Nephron (organoid): ENCODE measurements around the gene TXNL4B.

Experiments
- H3K27ac Mint-ChIP-seq, 3 experiments: 2 replicates each; pipeline ENCODE4 v1.8.0; 2020; ENCODE audit warnings: mixed read lengths in 3 of 3, mild to moderate bottlenecking in 2 of 3, moderate library complexity in 1 of 3
- H3K27me3 Mint-ChIP-seq: 2 replicates; pipeline ENCODE4 v1.8.0; 2021; ENCODE audit warnings: low read depth, mild to moderate bottlenecking, moderate library complexity, mixed read lengths
- H3K36me3 Mint-ChIP-seq: 2 replicates; pipeline ENCODE4 v1.8.0; 2020; ENCODE audit warnings: low read depth, mixed read lengths
- H3K4me1 Mint-ChIP-seq: 2 replicates; pipeline ENCODE4 v1.8.0; 2020; ENCODE audit warnings: mixed read lengths
- H3K4me3 Mint-ChIP-seq, 3 experiments: 2 replicates each; pipeline ENCODE4 v1.8.0; 2020; ENCODE audit warnings: mild to moderate bottlenecking in 3 of 3, mixed read lengths in 3 of 3, moderate library complexity in 2 of 3
- H3K9me3 Mint-ChIP-seq: 2 replicates; pipeline ENCODE4 v1.8.0; 2020; ENCODE audit warnings: mixed read lengths
- TF ChIP-seq, protein P1 (sequence below), 3 experiments: fragments of 200-600 bp; sonication (generic); IDR thresholded peaks; one replicate each; pipeline ENCODE4 v1.5.0; 2021; ENCODE audit warnings: antibody characterized with exemption in 3 of 3; ENCODE audit not compliant: unreplicated experiment in 3 of 3

TXNL4B gene

DNA sequence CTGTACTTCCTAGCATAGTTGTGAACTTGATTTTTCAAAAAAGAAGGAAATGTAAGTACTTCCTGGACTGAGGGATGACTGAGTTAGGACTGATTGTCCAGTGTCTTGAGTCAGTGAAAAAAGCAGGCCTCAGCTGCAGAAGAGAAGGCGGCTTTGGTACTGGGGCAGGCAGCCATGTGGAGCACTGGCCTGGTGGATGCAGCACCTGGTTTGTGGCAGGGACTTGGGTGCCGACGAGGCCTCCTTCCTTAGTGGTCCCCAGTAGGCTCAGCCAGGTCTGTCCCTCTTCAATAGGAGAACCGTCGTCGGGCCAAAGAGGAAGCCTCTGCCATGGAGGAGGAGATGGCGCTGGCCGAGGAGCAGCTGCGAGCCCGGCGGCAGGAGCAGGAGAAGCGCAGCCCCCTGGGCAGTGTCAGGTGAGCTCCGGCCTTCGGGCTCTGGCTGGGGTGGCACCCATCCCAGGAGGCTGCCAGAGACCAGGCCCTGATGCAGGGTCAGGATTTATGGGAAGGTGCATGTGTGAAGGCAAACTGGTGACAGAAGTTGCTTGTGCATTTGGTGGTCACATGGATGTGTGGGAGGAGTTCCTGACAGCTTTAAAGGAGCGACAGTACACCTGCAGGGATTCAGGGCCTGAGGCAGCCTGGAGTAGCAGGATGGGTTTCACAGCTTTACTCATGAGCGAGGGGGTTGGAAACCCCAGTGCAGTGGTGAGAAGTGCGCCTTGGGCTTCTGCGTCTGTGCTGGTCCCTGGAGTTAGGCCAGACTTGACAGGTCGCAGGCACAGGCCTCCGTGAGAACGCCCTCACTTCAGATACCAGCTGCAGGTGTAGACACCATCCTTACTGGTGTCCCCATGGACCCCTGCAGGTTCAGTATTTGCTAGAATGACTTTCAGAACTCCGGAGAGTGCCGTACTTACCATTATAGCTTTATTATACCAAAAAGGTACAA, 17.5 kb upstream of the TXNL4B start:
- TF ChIP-seq, protein P1, sequence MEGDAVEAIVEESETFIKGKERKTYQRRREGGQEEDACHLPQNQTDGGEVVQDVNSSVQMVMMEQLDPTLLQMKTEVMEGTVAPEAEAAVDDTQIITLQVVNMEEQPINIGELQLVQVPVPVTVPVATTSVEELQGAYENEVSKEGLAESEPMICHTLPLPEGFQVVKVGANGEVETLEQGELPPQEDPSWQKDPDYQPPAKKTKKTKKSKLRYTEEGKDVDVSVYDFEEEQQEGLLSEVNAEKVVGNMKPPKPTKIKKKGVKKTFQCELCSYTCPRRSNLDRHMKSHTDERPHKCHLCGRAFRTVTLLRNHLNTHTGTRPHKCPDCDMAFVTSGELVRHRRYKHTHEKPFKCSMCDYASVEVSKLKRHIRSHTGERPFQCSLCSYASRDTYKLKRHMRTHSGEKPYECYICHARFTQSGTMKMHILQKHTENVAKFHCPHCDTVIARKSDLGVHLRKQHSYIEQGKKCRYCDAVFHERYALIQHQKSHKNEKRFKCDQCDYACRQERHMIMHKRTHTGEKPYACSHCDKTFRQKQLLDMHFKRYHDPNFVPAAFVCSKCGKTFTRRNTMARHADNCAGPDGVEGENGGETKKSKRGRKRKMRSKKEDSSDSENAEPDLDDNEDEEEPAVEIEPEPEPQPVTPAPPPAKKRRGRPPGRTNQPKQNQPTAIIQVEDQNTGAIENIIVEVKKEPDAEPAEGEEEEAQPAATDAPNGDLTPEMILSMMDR (IDR thresholded peaks at IDR 0.05; ENCODE audit: unreplicated experiment in 3 of 3) = no peak
- H3K27ac Mint-ChIP-seq = no peak overlapping the region
- peaks cover 72% of the 10 kb centered on the region for H3K36me3 Mint-ChIP-seq
- no peak overlapping the region for H3K4me3 Mint-ChIP-seq
- no peaks in the 10 kb centered on the region for H3K27me3 Mint-ChIP-seq
- H3K4me1 Mint-ChIP-seq = no peaks in the 10 kb centered on the region
- H3K9me3 Mint-ChIP-seq = no peaks in the 10 kb centered on the region

GRCh38 chr16:72109966-72110530, 16.6 kb upstream of the TXNL4B start:
- Mint-ChIP-seq H3K27ac (no peak overlapping the region), H3K9me3 (no peaks in the 10 kb centered on the region), H3K4me1 (no peaks in the 10 kb centered on the region), H3K4me3 (no peak overlapping the region), H3K27me3 (no peaks in the 10 kb centered on the region), H3K36me3 (peaks cover 77% of the 10 kb centered on the region)
- TF ChIP-seq, protein P1 (IDR thresholded peaks at IDR 0.05; ENCODE audit: unreplicated experiment in 3 of 3) = no peak

DNA sequence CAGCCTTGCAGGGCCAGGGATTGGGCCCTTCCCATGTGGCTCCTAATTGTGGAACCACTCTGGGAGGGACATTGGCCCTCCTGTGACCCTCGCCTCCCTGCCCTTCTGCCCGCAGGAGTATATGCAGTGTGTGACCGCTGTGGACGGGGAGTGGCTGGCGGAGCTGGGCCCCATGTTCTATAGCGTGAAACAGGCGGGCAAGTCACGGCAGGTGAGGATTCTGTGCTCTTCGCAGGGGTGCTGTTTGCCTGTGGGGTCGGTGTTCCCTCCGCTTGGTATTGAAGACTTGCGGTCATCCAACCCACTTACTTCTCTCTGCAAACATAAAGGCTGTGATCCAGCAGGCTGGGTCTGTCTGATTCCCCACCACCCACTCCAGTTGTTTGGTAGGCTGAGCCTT, 15.9 kb upstream of the TXNL4B start:
- H3K36me3 Mint-ChIP-seq = peaks cover 74% of the 10 kb centered on the region
- TF ChIP-seq, protein P1 (IDR thresholded peaks at IDR 0.05; ENCODE audit: unreplicated experiment in 3 of 3) = no peak
- no peaks in the 10 kb centered on the region for H3K9me3 Mint-ChIP-seq
- H3K4me3 Mint-ChIP-seq = no peak overlapping the region
- no peak overlapping the region for H3K27ac Mint-ChIP-seq
- no peaks in the 10 kb centered on the region for H3K27me3 Mint-ChIP-seq
- no peaks in the 10 kb centered on the region for H3K4me1 Mint-ChIP-seq

DNA sequence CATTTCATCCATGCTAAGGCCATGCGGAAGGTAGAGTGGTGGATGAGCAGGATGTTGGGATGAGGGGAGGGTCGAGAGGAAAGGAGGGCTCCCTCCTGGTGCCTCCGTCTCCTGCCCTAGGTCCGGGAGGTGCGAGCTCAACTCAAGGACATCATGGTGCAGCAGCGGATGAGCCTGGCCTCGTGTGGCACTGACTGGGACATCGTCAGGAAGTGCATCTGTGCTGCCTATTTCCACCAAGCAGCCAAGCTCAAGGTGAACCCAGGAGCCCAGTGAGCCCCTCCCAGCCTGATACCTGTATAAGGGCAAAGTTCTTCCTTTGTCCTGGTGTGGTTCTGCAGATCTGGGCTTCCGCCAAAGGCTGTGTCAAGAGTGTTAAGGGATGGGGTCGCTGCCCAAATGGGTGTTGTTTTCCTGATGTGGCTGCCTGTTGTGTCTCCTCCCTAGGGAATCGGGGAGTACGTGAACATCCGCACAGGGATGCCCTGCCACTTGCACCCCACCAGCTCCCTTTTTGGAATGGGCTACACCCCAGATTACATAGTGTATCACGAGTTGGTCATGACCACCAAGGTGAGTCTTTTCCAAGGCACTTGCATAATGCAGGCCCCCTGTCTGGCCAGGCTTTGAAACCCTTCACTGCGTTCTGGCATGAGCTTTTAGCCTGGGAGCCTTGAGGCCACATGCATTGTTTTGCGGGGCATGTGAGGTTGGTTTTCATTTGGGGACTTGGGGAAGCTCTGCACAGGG, 15.1 kb upstream of the TXNL4B start:
- no peak overlapping the region for H3K4me3 Mint-ChIP-seq
- no peaks in the 10 kb centered on the region for H3K27me3 Mint-ChIP-seq
- no peaks in the 10 kb centered on the region for H3K4me1 Mint-ChIP-seq
- no peaks in the 10 kb centered on the region for H3K9me3 Mint-ChIP-seq
- H3K27ac Mint-ChIP-seq = no peak overlapping the region
- TF ChIP-seq, protein P1 (IDR thresholded peaks at IDR 0.05; ENCODE audit: unreplicated experiment in 3 of 3) = no peak
- peaks cover 76% of the 10 kb centered on the region for H3K36me3 Mint-ChIP-seq

DNA sequence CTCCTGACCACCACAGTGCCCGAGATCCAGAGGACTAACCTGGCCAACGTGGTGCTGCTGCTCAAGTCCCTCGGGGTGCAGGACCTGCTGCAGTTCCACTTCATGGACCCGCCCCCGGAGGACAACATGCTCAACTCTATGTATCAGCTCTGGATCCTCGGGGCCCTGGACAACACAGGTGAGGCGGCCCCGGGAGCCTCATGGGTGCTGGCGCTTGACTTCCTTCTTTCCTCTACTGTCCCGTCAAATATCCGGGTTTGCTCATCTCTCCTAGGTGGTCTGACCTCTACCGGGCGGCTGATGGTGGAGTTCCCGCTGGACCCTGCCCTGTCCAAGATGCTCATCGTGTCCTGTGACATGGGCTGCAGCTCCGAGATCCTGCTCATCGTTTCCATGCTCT, 14.0 kb upstream of the TXNL4B start:
- no peaks in the 10 kb centered on the region for H3K27me3 Mint-ChIP-seq
- H3K9me3 Mint-ChIP-seq = no peaks in the 10 kb centered on the region
- H3K4me3 Mint-ChIP-seq = no peak overlapping the region
- TF ChIP-seq, protein P1 (IDR thresholded peaks at IDR 0.05; ENCODE audit: unreplicated experiment in 3 of 3) = no peak
- H3K36me3 Mint-ChIP-seq = peaks cover 85% of the 10 kb centered on the region
- no peak overlapping the region for H3K27ac Mint-ChIP-seq
- no peaks in the 10 kb centered on the region for H3K4me1 Mint-ChIP-seq
